IMR-90 (cell line): ENCODE data around the gene UBE2N. TPM values are rescaled to one million over a fixed set of nuclear protein-coding genes. Genes with fewer than 3 reads are reported as not detected.

Experiments used
- ATAC-seq: fragments of 200-7000 bp; cut with Tn5 transposase; 2 replicates; pipeline ENCODE4 v1.9.1; 2020; ENCODE audit warnings: low read depth, mild to moderate bottlenecking, moderate library complexity
- BruUV-seq: library from RNA; stranded (reverse); fragments of 400-500 nt; replicated peaks from 2 replicates; lab custom pipeline; 2021; lab: Mats Ljungman, UMichigan
- CTCF ChIA-PET: fragments of 300-600 bp; formaldehyde crosslinking; extraction: SDS; loops from one replicate; lab custom pipeline; 2021; ENCODE audit warnings: antibody characterized with exemption; lab: Yijun Ruan, JAX
- POLR2A ChIA-PET: fragments of 300-600 bp; sonication (Branson Sonifier 250); formaldehyde crosslinking; loops from one replicate; lab custom pipeline; 2022; ENCODE audit warnings: antibody characterized with exemption; ENCODE audit not compliant: unreplicated experiment; lab: Charles Lee
- DNase-seq: peaks from one replicate; pipeline ENCODE4 v3.0.0; 2013
- H2AFZ ChIP-seq: replicated peaks from 2 replicates; pipeline ENCODE3; 2013; ENCODE audit warnings: low read length, mild to moderate bottlenecking; ENCODE audit not compliant: poor library complexity
- H2AK5ac ChIP-seq: 2 replicates; pipeline ENCODE4 v1.6.1; 2013; ENCODE audit warnings: low read depth, low read length, inconsistent platforms
- H2AK9ac ChIP-seq: replicated peaks from 2 replicates; pipeline ENCODE3; 2013; ENCODE audit warnings: mild to moderate bottlenecking, low read depth, low read length, moderate library complexity; ENCODE audit not compliant: poor library complexity
- H2BK120ac ChIP-seq: 2 replicates; pipeline ENCODE4 v1.6.1; 2013; ENCODE audit warnings: low read depth, low read length, inconsistent platforms
- H2BK15ac ChIP-seq: 3 replicates; pipeline ENCODE4 v1.6.1; 2013; ENCODE audit warnings: low read depth, low read length, inconsistent platforms
- H2BK20ac ChIP-seq: 2 replicates; pipeline ENCODE4 v1.6.1; 2013; ENCODE audit warnings: low read depth, mild to moderate bottlenecking, inconsistent platforms, low read length, moderate library complexity
- H2BK5ac ChIP-seq: 2 replicates; pipeline ENCODE4 v1.6.1; 2013; ENCODE audit warnings: mild to moderate bottlenecking, low read depth, low read length, inconsistent platforms; ENCODE audit not compliant: poor library complexity, severe bottlenecking
- H3K14ac ChIP-seq: replicated peaks from 2 replicates; pipeline ENCODE4 v1.6.1; 2013; ENCODE audit warnings: low read depth, low read length, inconsistent platforms
- H3K18ac ChIP-seq: 2 replicates; pipeline ENCODE4 v1.6.1; 2013; ENCODE audit warnings: low read depth, low read length, control low read depth
- H3K23ac ChIP-seq: 2 replicates; pipeline ENCODE4 v1.6.1; 2013; ENCODE audit warnings: low read depth, low read length, inconsistent platforms
- H3K27ac ChIP-seq: 2 replicates; pipeline ENCODE4 v1.5.1; 2013; ENCODE audit warnings: mild to moderate bottlenecking, control low read depth, low read length; ENCODE audit not compliant: insufficient read depth
- H3K27me3 ChIP-seq: 2 replicates; pipeline ENCODE4 v1.6.1; 2013; ENCODE audit warnings: low read length; ENCODE audit not compliant: control insufficient read depth, insufficient read depth
- H3K36me3 ChIP-seq: 2 replicates; pipeline ENCODE4 v1.6.1; 2013; ENCODE audit warnings: low read length, mixed read lengths; ENCODE audit not compliant: control insufficient read depth, insufficient read depth
- H3K4ac ChIP-seq: 2 replicates; pipeline ENCODE4 v1.6.1; 2013; ENCODE audit warnings: low read depth, low read length, inconsistent platforms
- H3K4me1 ChIP-seq: 2 replicates; pipeline ENCODE4 v1.6.1; 2013; ENCODE audit warnings: low read length, mixed read lengths; ENCODE audit not compliant: control insufficient read depth, insufficient read depth
- H3K4me2 ChIP-seq: 2 replicates; pipeline ENCODE4 v1.6.1; 2013; ENCODE audit warnings: low read depth, mild to moderate bottlenecking, control low read depth, low read length, moderate library complexity
- H3K4me3 ChIP-seq: 2 replicates; pipeline ENCODE4 v1.5.1; 2013; ENCODE audit warnings: low read depth, mild to moderate bottlenecking, control low read depth, low read length, moderate library complexity; ENCODE audit not compliant: insufficient read depth
- H3K56ac ChIP-seq: 2 replicates; pipeline ENCODE4 v1.6.1; 2013; ENCODE audit warnings: low read length, inconsistent platforms; ENCODE audit not compliant: insufficient read depth; ENCODE audit errors: extremely low read depth
- H3K79me1 ChIP-seq, 2 experiments: 2 replicates each; pipeline ENCODE4 v1.6.1; 2013; ENCODE audit warnings: low read length in 2 of 2, inconsistent platforms in 1 of 2, low read depth in 1 of 2
- H3K9ac ChIP-seq: 2 replicates; pipeline ENCODE4 v1.6.1; 2013; ENCODE audit warnings: low read depth, low read length, control low read depth
- H3K9me1 ChIP-seq: 2 replicates; pipeline ENCODE4 v1.6.1; 2013; ENCODE audit warnings: low read length, inconsistent platforms; ENCODE audit not compliant: insufficient read depth
- H3K9me3 ChIP-seq: 2 replicates; pipeline ENCODE4 v1.6.1; 2013; ENCODE audit warnings: low read length; ENCODE audit not compliant: control insufficient read depth, insufficient read depth
- H4K20me1 ChIP-seq: 2 replicates; pipeline ENCODE4 v1.6.1; 2013; ENCODE audit warnings: low read length, inconsistent platforms; ENCODE audit not compliant: insufficient read depth
- H4K5ac ChIP-seq: 2 replicates; pipeline ENCODE4 v1.6.1; 2013; ENCODE audit warnings: mild to moderate bottlenecking, low read depth, low read length, control low read depth
- H4K8ac ChIP-seq, 2 experiments: 2 replicates each; pipeline ENCODE4 v1.6.1; 2013; ENCODE audit warnings: low read depth in 2 of 2, low read length in 2 of 2, control low read depth in 1 of 2, inconsistent platforms in 1 of 2
- H4K91ac ChIP-seq: 2 replicates; pipeline ENCODE4 v1.6.1; 2013; ENCODE audit warnings: low read depth, low read length, inconsistent platforms; ENCODE audit not compliant: insufficient read depth
- MAZ ChIP-seq: IDR thresholded peaks from 2 replicates; pipeline ENCODE4 v1.6.1; 2012; ENCODE audit warnings: low read depth, mild to moderate bottlenecking, low read length, improper control_type of control experiment, moderate library complexity, borderline replicate concordance
- MXI1 ChIP-seq: IDR thresholded peaks from 2 replicates; pipeline ENCODE4 v1.6.1; 2012; ENCODE audit warnings: low read depth, mild to moderate bottlenecking, low read length, moderate library complexity, borderline replicate concordance
- SMC3 ChIP-seq: fragments of 150-350 bp; IDR thresholded peaks from 2 replicates; pipeline ENCODE4 v1.6.1; 2016; ENCODE audit warnings: low read depth, mild to moderate bottlenecking, antibody characterized with exemption, low read length, moderate library complexity
- WGBS, 2 experiments: methylation state at CpG; one replicate each; pipeline versions ENCODE4 v1.1.5 to v1.1.7; 2013; ENCODE audit warnings: missing lambda C conversion rate in 2 of 2; ENCODE audit not compliant: insufficient read length in 1 of 2; ENCODE audit errors: extremely low coverage in 2 of 2; 5-methylcytosine and 5-hydroxymethylcytosine counted together
- dilution Hi-C: fragments of 300-500 bp; cut with HindIII; formaldehyde crosslinking; loops from one replicate; pipeline ENCODE4 v1.14.3; 2018; ENCODE audit warnings: low sequenced_read_pairs; ENCODE audit not compliant: unreplicated experiment
- in situ Hi-C: fragments of 300-500 bp; cut with MboI; formaldehyde crosslinking; loops from 3 replicates; pipeline ENCODE4 v1.14.3; 2019; ENCODE audit warnings: low sequenced_read_pairs, inconsistent platforms, mixed read lengths
- intact Hi-C: fragments of 100-400 bp; cut with micrococcal nuclease; formaldehyde crosslinking; loops from 2 replicates; pipeline ENCODE4 v1.10.0; 2022
- polyA plus RNA-seq, 3 experiments: library from polyadenylated mRNA; depleted of rRNA; stranded (reverse); fragments of >200 nt; gene quantifications; 2 replicates each; pipeline ENCODE4 v1.2.3, GENCODE V29; 2012; ENCODE audit warnings: low replicate concordance in 1 of 3
- total RNA-seq: library from RNA; depleted of rRNA; stranded (reverse); fragments of >200 nt; gene quantifications from 2 replicates; pipeline ENCODE4 v1.2.3, GENCODE V29; 2012

The UBE2N gene
- total and polyA plus RNA-seq, 2 of the 4 experiments (the other 2 are of a cell fraction), result 64.5 to 103 TPM

- TF ChIP-seq MAZ, result no peak
These were observed 929 bp upstream of the UBE2N start (continued) for GRCh38 chr12:93442411-93443340.

GRCh38 chr12:93441081-93441616, 598 bp downstream of the UBE2N start:
- Histone ChIP-seq H3K4me2 (peak overlapping the region; percentile 97), H3K4me3 (peak overlapping the region; percentile 86), H3K9ac (peak overlapping the region; percentile 89), H2AK9ac (peak overlapping the region; percentile 98), H3K56ac (no peak overlapping the region), H3K23ac (peak overlapping the region; percentile 52; the same call in 1 of the 2 replicates), H3K27me3 (no peaks in the 10 kb centered on the region), H2AFZ (peak overlapping the region; percentile 94), H4K8ac (peak overlapping the region in 1 of 2 experiments; percentile 7; a peak in 1 of 4 replicates), H3K27ac (peak overlapping the region; percentile 97), H3K9me3 (no peaks in the 10 kb centered on the region), H4K5ac (no peak overlapping the region; the same call in 1 of the 2 replicates), H3K79me1 (peaks cover 3 to 27% of the 10 kb centered on the region in 2 experiments; a peak in 3 of 4 replicates), H3K14ac (0 out of 2 replicates have a peak overlapping the region, but pooled peaks have one; percentile 10), H3K36me3 (no peaks in the 10 kb centered on the region), H2AK5ac (no peak overlapping the region), H3K4ac (peak overlapping the region; percentile 49; the same call in 1 of the 2 replicates), H3K4me1 (peaks cover 9% of the 10 kb centered on the region), H4K91ac (no peak overlapping the region; the same call in 1 of the 2 replicates), H3K9me1 (peaks cover 12% of the 10 kb centered on the region), H4K20me1 (peaks cover 50% of the 10 kb centered on the region), H3K18ac (0 out of 2 replicates have a peak overlapping the region, but pooled peaks have one; percentile 17), H2BK20ac (no peak overlapping the region), H2BK5ac (peak overlapping the region; percentile 78), H2BK120ac (no peak overlapping the region), H2BK15ac (no peak overlapping the region)
- ChIA-PET POLR2A (no interaction called here), CTCF (interaction anchor here (0.5 to 0.6 kb wide), 2 partner anchors 8 to 26 kb away, joined by 3 to 4 read pairs; partner anchors contain the start of gene MRPL42)
- dilution Hi-C loops (no loop called here), in situ Hi-C loops (no loop called here), intact Hi-C loops (no loop called here)
- BruUV-seq, result no TSS peak
- DNase-seq (peak; percentile 7), ATAC-seq (peak; percentile 4; the same call in 1 of the 2 replicates)
- no peak for TF ChIP-seq SMC3
- peak; percentile 50; the same call in 1 of the 2 replicates for TF ChIP-seq MXI1
- WGBS, 2 experiments, result 0% methylated on average over 7 of the region's 55 CpGs; no CpG with 5 or more reads in 1 of the 2 experiments
